ENCODE measurements around the gene HSF5. TPM values are rescaled to one million over a fixed set of nuclear protein-coding genes. Genes with fewer than 3 reads are reported as not detected.
A peak's percentile ranks its signal among the peaks of the same experiment; 100 is the strongest.

HSF5 gene
- total and polyA plus RNA-seq, 2 of the 13 experiments (the other 11 are each of a cell fraction or from before 2014, with no cell fraction given), result not detected

DNA sequence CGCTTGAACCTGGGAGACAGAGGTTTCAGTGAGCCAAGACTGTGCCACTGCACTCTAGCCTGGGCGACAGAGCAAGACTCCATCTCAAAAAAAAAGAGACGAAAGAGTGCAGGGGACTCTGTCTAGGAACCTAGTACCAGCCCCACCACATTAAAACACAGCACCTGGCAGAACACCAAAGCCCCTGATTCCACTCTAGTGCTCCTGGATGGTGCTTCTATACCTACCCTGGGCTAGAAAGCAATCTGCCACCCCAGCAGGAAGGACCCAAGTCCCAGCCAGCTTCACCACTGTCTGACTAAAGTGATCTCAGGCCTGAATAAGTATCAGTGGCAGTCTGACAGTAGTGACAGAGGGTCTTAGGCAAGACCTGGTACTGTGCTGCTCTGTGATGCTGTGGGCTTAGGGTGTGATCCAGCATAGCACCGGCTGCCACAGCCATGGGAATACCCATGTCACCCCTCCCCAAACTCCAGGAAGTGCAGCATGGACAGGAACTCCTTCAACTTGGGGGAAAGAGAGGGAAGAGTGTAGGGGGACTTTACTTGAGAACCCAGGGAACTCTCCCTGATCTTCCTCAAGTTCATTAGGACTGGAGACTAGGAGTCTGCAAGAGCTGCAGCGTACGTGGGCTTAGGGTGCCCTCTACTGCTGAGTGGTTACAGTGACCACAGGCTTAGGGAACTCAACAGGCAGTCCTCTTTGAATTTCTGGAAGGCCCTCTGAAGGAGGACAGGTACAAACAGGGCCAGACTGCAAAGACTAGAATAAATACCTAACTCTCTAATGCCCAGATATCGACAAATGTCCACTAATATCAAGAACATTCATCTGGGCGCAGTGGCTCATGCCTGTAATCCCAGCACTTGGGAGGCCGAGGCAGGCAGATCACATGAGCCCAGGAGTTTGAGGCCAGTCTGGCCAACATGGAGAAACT is 40.9 kb downstream of the HSF5 start (continued):
- TF ChIP-seq ZNF253 (CRISPR knock-in tag; IDR thresholded peaks at IDR 0.05; ENCODE audit: borderline replicate concordance), result no peak
- peak; percentile 97 for TF ChIP-seq CTCF (CRISPR knock-in tag; IDR thresholded peaks at IDR 0.05)
- TF ChIP-seq ZNF331 (CRISPR knock-in tag; IDR thresholded peaks at IDR 0.05), result no peak
- no peak for TF ChIP-seq CERS6 (CRISPR knock-in tag; IDR thresholded peaks at IDR 0.05)
- TF ChIP-seq SKIL (CRISPR knock-in tag; IDR thresholded peaks at IDR 0.05; ENCODE audit: borderline replicate concordance), result no peak
- no peak for TF ChIP-seq ZNF34 (CRISPR knock-in tag; IDR thresholded peaks at IDR 0.05; ENCODE audit: borderline replicate concordance)
- TF ChIP-seq STAG1 (CRISPR knock-in tag; IDR thresholded peaks at IDR 0.05), result peak; percentile 100
- TF ChIP-seq, protein P1, sequence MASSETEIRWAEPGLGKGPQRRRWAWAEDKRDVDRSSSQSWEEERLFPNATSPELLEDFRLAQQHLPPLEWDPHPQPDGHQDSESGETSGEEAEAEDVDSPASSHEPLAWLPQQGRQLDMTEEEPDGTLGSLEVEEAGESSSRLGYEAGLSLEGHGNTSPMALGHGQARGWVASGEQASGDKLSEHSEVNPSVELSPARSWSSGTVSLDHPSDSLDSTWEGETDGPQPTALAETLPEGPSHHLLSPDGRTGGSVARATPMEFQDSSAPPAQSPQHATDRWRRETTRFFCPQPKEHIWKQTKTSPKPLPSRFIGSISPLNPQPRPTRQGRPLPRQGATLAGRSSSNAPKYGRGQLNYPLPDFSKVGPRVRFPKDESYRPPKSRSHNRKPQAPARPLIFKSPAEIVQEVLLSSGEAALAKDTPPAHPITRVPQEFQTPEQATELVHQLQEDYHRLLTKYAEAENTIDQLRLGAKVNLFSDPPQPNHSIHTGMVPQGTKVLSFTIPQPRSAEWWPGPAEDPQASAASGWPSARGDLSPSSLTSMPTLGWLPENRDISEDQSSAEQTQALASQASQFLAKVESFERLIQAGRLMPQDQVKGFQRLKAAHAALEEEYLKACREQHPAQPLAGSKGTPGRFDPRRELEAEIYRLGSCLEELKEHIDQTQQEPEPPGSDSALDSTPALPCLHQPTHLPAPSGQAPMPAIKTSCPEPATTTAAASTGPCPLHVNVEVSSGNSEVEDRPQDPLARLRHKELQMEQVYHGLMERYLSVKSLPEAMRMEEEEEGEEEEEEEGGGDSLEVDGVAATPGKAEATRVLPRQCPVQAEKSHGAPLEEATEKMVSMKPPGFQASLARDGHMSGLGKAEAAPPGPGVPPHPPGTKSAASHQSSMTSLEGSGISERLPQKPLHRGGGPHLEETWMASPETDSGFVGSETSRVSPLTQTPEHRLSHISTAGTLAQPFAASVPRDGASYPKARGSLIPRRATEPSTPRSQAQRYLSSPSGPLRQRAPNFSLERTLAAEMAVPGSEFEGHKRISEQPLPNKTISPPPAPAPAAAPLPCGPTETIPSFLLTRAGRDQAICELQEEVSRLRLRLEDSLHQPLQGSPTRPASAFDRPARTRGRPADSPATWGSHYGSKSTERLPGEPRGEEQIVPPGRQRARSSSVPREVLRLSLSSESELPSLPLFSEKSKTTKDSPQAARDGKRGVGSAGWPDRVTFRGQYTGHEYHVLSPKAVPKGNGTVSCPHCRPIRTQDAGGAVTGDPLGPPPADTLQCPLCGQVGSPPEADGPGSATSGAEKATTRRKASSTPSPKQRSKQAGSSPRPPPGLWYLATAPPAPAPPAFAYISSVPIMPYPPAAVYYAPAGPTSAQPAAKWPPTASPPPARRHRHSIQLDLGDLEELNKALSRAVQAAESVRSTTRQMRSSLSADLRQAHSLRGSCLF (CRISPR knock-in tag; IDR thresholded peaks at IDR 0.05; ENCODE audit: borderline replicate concordance), result no peak
- TF ChIP-seq TARDBP (CRISPR knock-in tag; IDR thresholded peaks at IDR 0.05), result 0 out of 2 replicates have a peak, but pooled peaks have one; percentile 62
- no peak for TF ChIP-seq ZNF282 (IDR thresholded peaks at IDR 0.05; ENCODE audit: partially characterized antibody)
- no peak for TF ChIP-seq ZNF460 (CRISPR knock-in tag; IDR thresholded peaks at IDR 0.05; ENCODE audit: borderline replicate concordance)
- TF ChIP-seq SMARCE1 (IDR thresholded peaks at IDR 0.05; ENCODE audit: borderline replicate concordance), result no peak
- 0 out of 2 replicates have a peak, but pooled peaks have one; percentile 63 for TF ChIP-seq SIN3B (IDR thresholded peaks at IDR 0.05; ENCODE audit: low read length)
- TF ChIP-seq KDM5B (CRISPR knock-in tag; IDR thresholded peaks at IDR 0.05; ENCODE audit: borderline replicate concordance), result no peak
- TF ChIP-seq FOXJ3 (CRISPR knock-in tag; IDR thresholded peaks at IDR 0.05; ENCODE audit: borderline replicate concordance), result no peak
- peak; percentile 40; the same call in 1 of the 2 replicates for TF ChIP-seq GATAD2A (CRISPR knock-in tag; IDR thresholded peaks at IDR 0.05)
- TF ChIP-seq ASH2L (IDR thresholded peaks at IDR 0.05; ENCODE audit: insufficient read length, low read depth, low read length), result no peak
- TF ChIP-seq ZNF205 (CRISPR knock-in tag; IDR thresholded peaks at IDR 0.05), result peak; percentile 66; the same call in 1 of the 2 replicates
- TF ChIP-seq ELF3 (CRISPR knock-in tag; IDR thresholded peaks at IDR 0.05), result 0 out of 2 replicates have a peak, but pooled peaks have one; percentile 51

Data from HepG2 (cell line).